MG63 (cell line): Measurements from ENCODE around the gene PLEKHM3. TPM values are rescaled to one million over a fixed set of nuclear protein-coding genes. Genes with fewer than 3 reads are reported as not detected.

Source experiments
- DNase-seq: peaks from one replicate; pipeline ENCODE4 v3.0.0-alpha.2; 2020
- H3K27me3 ChIP-seq: fragments of 250-450 bp; sonication (Bioruptor Pico); 2 replicates; pipeline ENCODE4 v1.5.1; 2020; ENCODE audit warnings: mild to moderate bottlenecking, moderate library complexity
- H3K36me3 ChIP-seq: fragments of 250-450 bp; sonication (Bioruptor Pico); 2 replicates; pipeline ENCODE4 v1.5.1; 2020; ENCODE audit warnings: mild to moderate bottlenecking, moderate library complexity
- H3K4me3 ChIP-seq: fragments of 250-450 bp; sonication (Bioruptor Pico); 2 replicates; pipeline ENCODE4 v1.5.1; 2020; ENCODE audit warnings: mild to moderate bottlenecking, moderate library complexity
- H3K9me3 ChIP-seq: fragments of 250-450 bp; sonication (Bioruptor Pico); 2 replicates; pipeline ENCODE4 v1.5.1; 2020; ENCODE audit warnings: mild to moderate bottlenecking, moderate library complexity
- total RNA-seq: library from RNA; depleted of rRNA; stranded (reverse); fragments of >200 nt; shearing (Covaris generic); gene quantifications from 2 replicates; pipeline ENCODE4 v1.2.3, GENCODE V29; 2014; ENCODE audit warnings: low replicate concordance

Gene PLEKHM3
- total RNA-seq, 1 experiment from 2014 or later = 6.4 TPM

DNA sequence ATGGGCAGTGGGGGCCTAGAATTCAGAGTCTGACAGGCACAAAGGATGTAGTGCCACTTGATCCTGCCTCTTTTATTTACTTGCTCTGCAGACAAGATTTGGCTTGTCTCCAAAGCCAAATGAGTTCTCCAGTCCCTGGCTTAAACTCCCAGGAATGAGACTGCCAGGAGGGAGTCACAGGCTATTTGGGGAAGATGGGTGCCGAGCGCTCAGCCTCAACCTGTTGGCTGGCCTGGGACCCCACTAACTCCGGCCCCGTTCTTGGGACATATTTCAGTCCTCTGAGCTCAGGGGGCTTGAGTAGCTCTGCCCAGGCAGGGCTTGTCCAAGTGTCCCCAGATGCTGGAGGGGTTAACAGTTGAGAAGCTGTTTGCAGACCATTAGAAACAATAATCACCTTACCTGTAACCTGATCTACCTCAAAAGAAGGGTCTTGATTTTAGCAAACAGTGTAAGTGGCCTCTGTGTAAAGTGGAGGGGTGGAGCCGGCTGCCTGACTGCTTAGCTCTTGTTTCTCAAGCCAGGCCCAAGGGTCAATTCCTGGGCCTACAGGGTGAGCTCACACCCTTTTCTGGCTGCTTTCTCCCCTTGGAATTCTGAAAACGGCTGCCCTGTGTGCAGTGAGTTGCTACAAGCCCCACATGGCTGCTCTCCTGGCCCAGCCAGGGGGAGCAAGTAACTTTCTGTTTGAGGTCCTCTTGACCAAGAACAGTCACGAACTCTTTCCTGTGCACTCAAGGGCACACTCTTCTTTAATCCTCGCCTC is 228.6 kb downstream of the PLEKHM3 start:
- DNase-seq = no peak
- no peaks in the 10 kb centered on the region for H3K9me3 ChIP-seq
- no peak overlapping the region for H3K4me3 ChIP-seq
- no peaks in the 10 kb centered on the region for H3K36me3 ChIP-seq
- no peaks in the 10 kb centered on the region for H3K27me3 ChIP-seq

DNA sequence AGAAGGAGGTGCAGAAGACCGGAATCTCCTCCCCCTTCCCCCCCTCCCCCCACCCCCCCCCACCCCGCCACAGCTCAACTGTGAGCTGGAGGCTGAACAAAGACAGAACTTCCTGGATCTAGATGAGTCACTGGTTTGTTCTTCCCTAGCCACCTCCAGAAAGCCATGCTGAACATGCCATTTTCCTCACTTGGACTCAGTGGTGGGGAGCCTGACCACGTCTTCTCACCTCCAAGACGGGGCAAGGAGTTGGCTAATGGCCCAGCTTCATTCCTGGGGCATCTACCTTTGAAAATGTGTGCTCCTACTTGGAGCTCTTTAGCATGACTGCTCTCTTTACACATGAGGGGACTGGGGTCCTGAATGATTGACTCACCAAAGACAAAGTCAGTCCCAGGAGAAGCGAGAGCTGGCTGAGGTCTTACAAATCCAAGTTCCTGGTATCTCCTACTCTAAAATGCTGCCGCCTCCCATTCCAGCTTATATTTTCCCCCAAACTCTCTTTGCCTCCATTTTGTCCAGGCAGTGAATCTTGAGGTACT is 233.0 kb downstream of the PLEKHM3 start:
- no peak overlapping the region for H3K4me3 ChIP-seq
- peak; percentile 24 for DNase-seq
- no peaks in the 10 kb centered on the region for H3K9me3 ChIP-seq
- H3K27me3 ChIP-seq = no peaks in the 10 kb centered on the region
- H3K36me3 ChIP-seq = no peaks in the 10 kb centered on the region

DNA sequence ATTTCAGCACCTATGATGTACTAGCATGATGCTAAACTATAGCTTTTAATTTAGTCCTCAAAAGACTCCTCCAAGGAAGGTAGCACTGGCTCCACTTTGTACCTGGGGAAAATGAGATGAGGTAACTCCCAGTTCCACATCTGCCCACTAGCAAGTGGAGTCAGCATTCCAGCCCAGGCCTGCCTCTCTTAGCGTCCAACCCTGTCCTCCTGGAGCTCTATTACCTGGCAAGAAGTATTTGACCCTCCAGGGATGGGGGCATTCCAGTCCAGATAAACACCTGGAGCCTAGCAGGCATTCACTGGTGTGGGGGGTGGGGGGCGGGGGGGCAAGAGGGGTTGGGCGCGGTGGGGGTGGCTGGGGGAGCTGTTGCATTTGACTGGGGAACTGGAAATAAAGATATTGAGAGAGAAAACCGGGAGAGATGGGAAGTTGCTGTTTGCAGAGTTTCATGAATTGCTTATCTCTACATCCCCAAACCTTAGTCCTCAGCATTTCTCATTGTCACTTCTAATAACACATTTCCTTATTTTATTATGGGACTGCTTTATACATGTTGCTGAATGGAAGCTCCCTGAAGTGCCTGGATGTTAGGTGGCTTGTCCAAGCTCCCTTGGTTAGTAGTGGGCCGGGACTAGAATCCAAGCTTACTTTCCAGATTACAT is 233.6 kb downstream of the PLEKHM3 start:
- no peaks in the 10 kb centered on the region for H3K9me3 ChIP-seq
- no peaks in the 10 kb centered on the region for H3K36me3 ChIP-seq
- H3K27me3 ChIP-seq = no peaks in the 10 kb centered on the region
- no peak for DNase-seq
- H3K4me3 ChIP-seq = no peak overlapping the region

DNA sequence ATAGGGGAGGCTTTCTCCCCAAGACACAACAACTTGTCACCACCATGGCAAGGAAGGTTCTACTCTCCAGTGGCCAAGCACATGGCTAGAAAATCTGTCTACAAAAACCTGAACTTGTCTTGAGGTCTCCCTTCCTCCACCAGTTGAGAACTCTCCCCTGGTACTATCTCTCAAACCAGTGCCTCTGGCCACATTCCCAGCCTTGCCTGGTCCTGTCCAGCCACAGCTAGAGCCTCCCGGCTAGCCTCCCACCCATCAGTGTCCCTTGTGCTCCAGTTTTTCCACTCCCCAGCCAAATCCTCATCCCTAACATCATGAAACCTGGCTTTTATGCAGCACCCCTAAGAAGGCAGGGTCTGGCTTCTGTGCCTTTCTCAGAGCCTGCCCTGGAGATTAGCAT is 234.4 kb downstream of the PLEKHM3 start:
- Histone ChIP-seq H3K9me3 (no peaks in the 10 kb centered on the region), H3K36me3 (no peaks in the 10 kb centered on the region), H3K27me3 (no peaks in the 10 kb centered on the region), H3K4me3 (no peak overlapping the region)
- DNase-seq = no peak

DNA sequence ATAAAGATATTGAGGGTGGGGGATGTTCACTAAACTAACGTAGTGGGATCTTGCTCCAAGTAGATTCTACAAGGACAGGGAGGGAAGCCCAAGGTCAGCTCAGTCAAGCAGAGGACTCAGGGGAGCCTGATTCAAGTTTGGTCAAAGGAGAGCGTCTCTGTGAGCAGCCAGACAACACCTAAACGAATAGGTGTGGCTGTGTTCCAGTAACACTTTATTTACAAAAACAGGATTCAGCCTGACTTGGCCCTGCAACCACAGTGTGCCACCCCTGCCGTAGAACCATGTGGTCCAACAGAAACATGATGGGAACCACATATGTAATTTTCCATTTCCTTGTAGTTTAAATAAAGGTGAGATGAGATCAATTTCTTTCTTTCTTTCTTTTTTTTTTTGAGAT is 237.5 kb downstream of the PLEKHM3 start:
- Histone ChIP-seq H3K9me3 (no peaks in the 10 kb centered on the region), H3K36me3 (no peaks in the 10 kb centered on the region), H3K4me3 (no peak overlapping the region), H3K27me3 (no peaks in the 10 kb centered on the region)
- no peak for DNase-seq

DNA sequence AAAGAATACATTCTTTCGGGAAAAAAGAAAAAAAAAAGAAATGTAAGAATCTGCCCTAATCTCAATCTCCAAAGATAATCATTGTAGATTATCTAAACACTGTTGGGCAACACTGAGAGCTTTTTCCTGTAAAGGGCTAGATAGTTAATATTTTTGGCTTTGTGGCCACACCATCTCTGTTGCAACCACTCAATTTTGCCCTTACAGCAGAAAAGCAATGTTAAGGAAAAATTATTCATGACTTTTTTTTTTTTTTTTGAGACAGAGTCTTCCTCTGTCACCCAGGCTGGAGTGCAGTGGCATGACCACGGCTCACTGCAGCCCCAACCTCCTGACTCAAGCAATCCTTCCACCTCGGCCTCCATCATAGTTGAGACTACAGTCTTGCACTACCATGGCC is 238.3 kb downstream of the PLEKHM3 start:
- Histone ChIP-seq H3K36me3 (no peaks in the 10 kb centered on the region), H3K27me3 (no peaks in the 10 kb centered on the region), H3K4me3 (no peak overlapping the region), H3K9me3 (no peaks in the 10 kb centered on the region)
- DNase-seq = no peak

- H3K4me3 ChIP-seq = no peak overlapping the region
- no peaks in the 10 kb centered on the region for H3K9me3 ChIP-seq
- no peaks in the 10 kb centered on the region for H3K36me3 ChIP-seq
- no peaks in the 10 kb centered on the region for H3K27me3 ChIP-seq
- no peak for DNase-seq
These were observed 240.4 kb downstream of the PLEKHM3 start for GRCh38 chr2:207784898-207785297.

- Histone ChIP-seq H3K27me3 (no peaks in the 10 kb centered on the region), H3K9me3 (no peaks in the 10 kb centered on the region), H3K36me3 (no peaks in the 10 kb centered on the region), H3K4me3 (no peak overlapping the region)
- DNase-seq = no peak
These were observed 241.8 kb downstream of the PLEKHM3 start for GRCh38 chr2:207783514-207783913.

DNA sequence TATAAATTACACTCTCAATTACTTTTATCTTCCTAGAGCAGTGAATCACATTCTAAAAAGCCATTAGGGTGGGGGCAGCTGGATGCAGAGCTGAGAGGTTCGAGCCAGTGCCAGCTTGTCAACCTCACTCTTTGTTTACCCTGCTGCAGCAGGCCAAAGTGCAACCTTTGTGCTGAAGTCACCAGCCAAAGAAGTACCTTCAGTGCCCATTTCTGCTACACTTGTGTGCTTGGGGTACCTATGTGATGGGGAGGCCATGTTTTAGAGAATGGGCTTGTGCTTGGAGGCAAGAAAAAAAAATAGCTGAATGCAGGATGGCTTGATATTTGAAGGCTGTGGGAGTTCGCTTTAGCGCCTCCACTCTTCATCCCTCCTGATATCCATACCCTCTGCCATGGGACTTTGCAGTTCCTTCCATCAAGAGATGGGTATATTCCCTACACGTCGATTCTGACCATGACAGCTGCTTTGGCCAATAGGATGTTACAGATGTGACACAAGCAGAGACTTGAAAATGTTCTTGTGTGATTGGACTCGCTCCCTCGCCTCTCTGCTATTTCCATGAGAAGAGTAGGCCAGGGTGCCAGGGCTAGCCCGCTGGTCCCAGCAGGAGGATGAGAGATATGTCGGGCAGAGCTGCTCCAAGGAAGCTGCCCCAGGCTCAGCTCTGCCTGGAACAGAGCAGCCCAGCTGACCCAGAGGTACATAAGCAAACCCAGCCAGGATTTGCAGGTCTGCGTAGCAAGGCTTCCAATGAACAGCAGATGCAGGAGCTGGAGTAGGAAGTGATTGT is 242.9 kb downstream of the PLEKHM3 start:
- no peak overlapping the region for H3K4me3 ChIP-seq
- no peaks in the 10 kb centered on the region for H3K27me3 ChIP-seq
- H3K36me3 ChIP-seq = no peaks in the 10 kb centered on the region
- H3K9me3 ChIP-seq = no peaks in the 10 kb centered on the region
- DNase-seq = no peak

DNA sequence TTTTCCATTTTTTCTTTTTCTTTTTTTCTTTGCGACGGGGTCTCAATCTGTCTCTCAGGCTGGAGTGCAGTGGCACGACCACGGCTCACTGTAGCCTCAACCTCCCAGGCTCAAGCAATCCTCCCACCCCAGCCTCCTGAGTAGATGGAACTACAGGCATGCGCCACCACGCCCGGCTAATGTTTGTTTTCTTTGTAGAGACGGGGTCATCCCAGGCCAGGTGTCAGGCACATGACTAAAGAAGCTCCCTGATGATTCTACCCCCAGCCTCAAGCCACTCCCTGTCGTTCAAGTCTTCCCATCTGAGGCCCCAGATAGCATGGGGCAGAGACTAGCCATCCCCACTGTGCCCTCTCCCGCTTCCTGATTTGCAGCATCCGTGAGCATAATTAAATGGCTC is 245.8 kb downstream of the PLEKHM3 start:
- Histone ChIP-seq H3K9me3 (no peaks in the 10 kb centered on the region), H3K36me3 (no peaks in the 10 kb centered on the region), H3K27me3 (no peaks in the 10 kb centered on the region), H3K4me3 (no peak overlapping the region)
- no peak for DNase-seq

DNA sequence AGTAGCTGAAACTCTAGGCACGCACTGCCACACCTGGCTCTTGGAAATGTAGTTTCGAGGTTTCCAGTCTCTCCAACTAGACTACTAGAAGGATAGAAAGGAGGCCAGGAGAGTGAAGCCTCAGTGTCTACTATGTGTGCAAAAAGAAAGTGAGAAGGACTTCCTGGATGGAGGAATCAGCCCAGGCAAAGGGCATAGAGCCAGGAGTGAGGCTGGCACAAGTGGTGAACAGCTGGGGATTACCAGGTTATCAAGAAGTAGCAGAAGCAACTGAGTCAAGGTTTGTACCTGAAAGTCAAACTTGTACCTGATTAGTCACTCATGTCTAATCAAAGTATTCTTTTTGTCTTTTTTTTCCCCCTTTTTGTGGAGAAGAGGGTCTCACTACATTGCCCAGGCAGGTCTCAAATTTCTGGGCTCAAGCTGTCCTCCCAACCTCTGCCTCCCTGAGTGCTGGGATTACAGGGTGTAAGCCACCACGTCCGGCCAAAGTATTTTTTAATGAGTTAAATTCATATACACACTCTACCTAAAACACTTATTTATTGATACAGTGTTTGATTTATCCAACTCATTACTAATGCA is 246.9 kb downstream of the PLEKHM3 start:
- H3K4me3 ChIP-seq = no peak overlapping the region
- DNase-seq = no peak
- no peaks in the 10 kb centered on the region for H3K9me3 ChIP-seq

DNA sequence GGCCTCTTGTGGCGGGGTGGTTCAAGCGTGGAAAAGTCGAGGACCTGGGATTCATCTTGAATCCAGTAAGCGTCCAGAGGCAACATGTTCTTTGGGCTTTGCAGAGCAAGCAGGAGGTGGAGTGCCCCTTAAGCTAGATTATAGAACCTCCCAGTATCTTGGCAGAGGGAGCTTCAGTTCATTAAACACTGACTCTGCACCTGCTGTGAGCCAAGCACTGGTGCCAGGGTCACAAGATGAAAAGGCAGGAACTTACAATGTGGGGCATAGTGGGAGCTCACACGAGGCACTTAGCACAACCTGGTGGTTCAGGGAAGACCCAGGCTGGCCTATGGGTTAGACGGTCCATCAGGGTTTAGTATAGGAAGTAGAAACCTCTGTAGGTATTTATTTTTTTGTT is 248.2 kb downstream of the PLEKHM3 start:
- no peak overlapping the region for H3K4me3 ChIP-seq
- DNase-seq = no peak
- no peaks in the 10 kb centered on the region for H3K27me3 ChIP-seq
- no peaks in the 10 kb centered on the region for H3K9me3 ChIP-seq
- no peaks in the 10 kb centered on the region for H3K36me3 ChIP-seq

More for the DNA sequence above, 246.9 kb downstream of the PLEKHM3 start:
- H3K36me3 ChIP-seq = no peaks in the 10 kb centered on the region
- H3K27me3 ChIP-seq = no peaks in the 10 kb centered on the region

DNA sequence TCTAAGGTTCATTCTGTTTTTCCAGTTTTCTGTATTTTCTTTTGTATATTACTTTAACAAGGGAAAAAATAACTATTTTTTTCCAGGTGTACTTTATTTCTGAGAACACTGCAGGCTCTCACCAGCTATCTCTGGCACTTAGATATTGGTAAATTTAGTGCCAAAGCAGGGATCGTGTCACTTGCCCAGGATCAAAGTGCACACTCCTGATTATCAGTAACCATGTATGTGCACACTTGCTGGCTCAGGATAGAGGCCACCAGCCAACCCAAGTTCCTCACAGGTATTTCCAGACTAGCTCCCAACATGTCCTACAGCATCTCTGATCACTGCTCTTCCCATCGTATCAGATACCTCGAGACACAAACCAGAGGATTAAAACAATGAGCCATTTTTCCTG is 249.9 kb downstream of the PLEKHM3 start:
- Histone ChIP-seq H3K36me3 (no peaks in the 10 kb centered on the region), H3K9me3 (no peaks in the 10 kb centered on the region), H3K4me3 (no peak overlapping the region), H3K27me3 (no peaks in the 10 kb centered on the region)
- DNase-seq = no peak

- Histone ChIP-seq H3K9me3 (no peaks in the 10 kb centered on the region), H3K27me3 (no peaks in the 10 kb centered on the region), H3K4me3 (no peak overlapping the region), H3K36me3 (peaks cover 1% of the 10 kb centered on the region; the same call in 1 of the 2 replicates)
- DNase-seq = no peak
These were observed 252.5 kb downstream of the PLEKHM3 start for GRCh38 chr2:207772844-207773205.

GRCh38 chr2:207772081-207772843 is 253.1 kb downstream of the PLEKHM3 start:
- peaks cover 5% of the 10 kb centered on the region; the same call in 1 of the 2 replicates for H3K36me3 ChIP-seq
- H3K27me3 ChIP-seq = no peaks in the 10 kb centered on the region
- no peaks in the 10 kb centered on the region for H3K9me3 ChIP-seq
- H3K4me3 ChIP-seq = no peak overlapping the region
- no peak for DNase-seq

GRCh38 chr2:207771421-207771820 is 253.9 kb downstream of the PLEKHM3 start:
- no peaks in the 10 kb centered on the region for H3K9me3 ChIP-seq
- H3K36me3 ChIP-seq = peaks cover 5% of the 10 kb centered on the region; the same call in 1 of the 2 replicates
- no peak for DNase-seq
- H3K27me3 ChIP-seq = no peaks in the 10 kb centered on the region
- H3K4me3 ChIP-seq = no peak overlapping the region
